ENCODE measurements around the gene LRRC74A.
"Not testable (repeated sequence)": the region's sequence is repeated elsewhere in the genome, so short reads cannot be mapped to it uniquely, and the experiment has no call there.

LRRC74A gene

GRCh38 chr14:76894308-76894707 lies 68.1 kb downstream of the LRRC74A start:
- DNase-seq, result no peak

DNA sequence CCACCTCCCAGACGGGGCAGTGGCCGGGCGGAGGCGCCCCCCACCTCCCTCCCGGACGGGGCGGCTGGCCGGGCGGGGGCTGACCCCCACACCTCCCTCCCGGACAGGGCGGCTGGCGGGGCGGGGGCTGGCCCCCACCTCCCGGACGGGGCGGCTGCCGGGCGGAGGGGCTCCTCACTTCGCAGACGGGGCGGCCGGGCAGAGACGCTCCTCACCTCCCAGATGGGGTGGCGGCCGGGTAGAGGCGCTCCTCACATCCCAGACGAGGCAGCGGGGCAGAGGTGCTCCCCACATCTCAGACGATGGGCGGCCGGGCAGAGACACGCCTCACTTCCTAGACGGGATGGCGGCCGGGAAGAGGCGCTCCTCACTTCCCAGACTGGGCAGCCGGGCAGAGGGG lies 71.8 kb downstream of the LRRC74A start:
- DNase-seq, result not testable (repeated sequence)

GRCh38 chr14:76900682-76901081 lies 74.5 kb downstream of the LRRC74A start:
- no peak for DNase-seq

- no peak for DNase-seq
Observed at GRCh38 chr14:76901171-76902055, 75.2 kb downstream of the LRRC74A start.

GRCh38 chr14:76902591-76902990 lies 76.4 kb downstream of the LRRC74A start:
- DNase-seq, result no peak

DNA sequence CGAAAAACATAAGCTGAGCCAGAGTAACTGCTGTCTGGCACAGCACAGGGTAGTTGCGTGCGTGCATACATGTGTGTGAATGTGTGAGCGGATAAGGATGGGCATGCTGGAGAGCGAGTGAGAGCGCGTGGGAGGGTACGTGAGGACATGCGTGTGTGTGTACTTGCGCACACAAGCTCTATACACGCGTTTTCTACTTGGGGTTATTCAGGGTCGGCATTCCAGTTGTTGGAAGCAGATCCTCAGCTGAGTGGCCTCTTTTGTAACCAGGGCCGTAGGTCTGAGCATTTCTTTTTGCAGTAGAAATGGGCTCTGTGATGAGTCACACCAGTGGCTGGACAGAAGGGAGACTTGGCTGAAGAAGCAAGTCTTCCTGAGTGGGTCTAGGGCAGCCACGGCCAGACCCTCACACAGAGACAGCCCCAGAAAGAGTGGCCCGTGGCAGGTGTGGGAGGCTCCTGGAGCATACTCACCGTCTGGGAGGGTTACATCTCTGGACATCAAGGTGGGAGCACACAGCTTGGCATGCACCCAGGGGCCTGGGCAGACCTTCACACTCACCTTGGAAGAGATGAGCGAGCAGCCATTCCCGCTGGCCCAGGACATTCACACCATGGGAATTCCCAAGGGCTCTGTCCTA lies 78.0 kb downstream of the LRRC74A start:
- DNase-seq, result no peak

GRCh38 chr14:76904740-76905569 lies 78.7 kb downstream of the LRRC74A start:
- peak in 1 of 2 experiments; percentile 59 for DNase-seq

DNA sequence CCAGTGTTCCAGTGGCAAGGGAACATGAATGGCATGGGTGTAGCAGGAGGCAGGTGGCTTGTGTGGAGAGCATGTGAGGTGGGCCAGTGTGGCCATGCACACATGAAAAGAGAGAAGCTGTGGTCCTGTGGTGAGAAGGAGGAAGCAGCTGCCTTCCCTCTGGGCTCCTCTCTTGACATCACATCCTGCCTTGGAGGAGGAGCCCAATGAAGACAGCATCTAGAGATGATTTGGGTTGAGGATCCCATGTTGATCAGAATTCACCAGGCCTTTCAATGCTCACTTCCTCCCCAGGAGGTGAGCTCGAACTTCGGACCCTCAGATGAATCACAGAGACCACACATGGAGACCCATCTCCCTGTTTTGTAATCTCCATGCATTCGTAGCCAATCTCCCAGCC lies 82.6 kb downstream of the LRRC74A start:
- no peak for DNase-seq

DNA sequence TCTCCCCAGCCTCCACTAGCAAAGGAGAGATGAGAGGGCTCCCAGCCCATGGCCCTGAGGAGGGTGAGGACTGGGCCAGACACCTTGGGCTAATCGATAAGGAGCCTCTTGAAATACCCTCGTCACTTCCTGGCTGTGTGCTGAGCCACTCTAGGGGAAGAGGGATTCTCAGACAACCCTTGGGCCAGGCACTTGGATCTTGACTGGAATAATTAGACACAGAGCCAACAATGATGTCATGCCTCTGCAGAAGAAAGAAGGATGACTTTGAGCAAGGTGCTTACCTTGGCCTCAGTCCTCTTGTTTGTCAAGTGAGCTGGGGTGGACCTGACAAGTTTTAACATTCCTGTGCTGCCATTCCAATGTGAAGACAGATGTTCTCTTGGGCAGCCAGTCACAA lies 83.1 kb downstream of the LRRC74A start:
- no peak for DNase-seq

DNA sequence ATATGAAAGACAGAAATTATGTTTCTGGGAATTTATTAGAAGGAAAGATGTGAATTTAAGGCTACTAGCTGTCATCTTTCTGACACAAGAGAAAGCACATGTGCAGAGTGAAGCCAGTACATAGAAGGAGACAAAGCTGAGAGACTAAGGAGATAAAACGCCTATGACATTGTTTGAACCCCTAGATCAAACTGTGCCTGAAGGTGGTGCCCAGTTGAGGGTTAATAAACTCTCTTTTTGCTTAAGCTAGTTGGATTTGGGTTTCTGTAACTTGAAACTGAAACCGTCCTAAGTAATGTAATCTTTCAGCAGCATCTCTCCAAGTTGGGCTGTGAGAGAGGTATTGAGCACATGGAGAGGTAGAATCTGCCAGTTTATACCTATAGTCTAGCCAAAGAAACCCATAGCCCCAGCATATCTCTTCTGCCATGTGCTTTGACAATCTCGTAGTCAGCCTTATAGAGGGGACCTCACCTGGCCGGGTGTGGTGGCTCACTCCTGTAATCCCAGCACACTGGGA lies 84.2 kb downstream of the LRRC74A start:
- no peak for DNase-seq

DNA sequence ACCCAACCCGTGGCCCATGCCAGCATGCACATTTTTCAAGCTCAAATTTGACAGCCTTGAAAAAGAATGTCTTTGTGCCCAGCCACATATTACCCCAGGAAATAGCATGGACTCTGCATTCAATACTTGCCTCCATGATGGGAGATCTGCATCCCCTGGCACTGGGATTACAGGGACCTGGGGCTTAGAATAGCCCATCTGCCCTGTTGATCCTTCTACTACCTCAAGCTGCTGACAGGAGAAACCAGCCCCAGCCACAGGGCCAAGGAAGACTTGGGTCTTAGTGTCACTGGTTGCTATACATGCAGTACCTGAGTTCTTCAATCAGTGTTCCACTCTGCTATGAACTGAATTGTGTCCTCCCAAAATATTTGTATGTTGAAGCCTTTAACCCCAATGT lies 85.3 kb downstream of the LRRC74A start:
- no peak for DNase-seq

DNA sequence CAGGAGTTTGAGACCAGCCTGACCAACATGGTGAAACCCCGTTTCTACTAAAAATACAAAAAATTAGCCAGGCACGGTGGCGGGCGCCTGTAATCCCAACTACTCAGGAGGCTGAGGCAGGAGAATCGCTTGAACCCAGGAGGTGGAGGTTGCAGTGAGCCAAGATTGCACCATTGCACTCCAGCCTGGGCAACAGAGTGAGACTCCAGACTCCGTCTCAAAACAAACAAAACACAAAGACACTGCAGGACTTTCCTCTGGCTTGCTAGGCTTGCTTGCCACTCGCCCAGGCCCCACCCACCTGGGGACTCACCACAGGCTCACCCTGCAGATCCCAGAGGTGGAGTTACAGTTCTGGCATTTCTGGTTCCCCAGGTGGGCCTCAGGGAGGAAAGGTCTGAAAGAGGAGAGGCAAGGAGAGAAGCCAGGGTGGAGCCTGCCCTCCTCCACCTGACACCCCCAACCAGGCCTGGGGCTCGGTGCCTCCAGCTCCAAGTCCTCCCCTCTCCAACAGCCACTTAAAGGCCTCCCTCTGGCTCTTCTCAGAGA lies 88.4 kb downstream of the LRRC74A start:
- DNase-seq, result not testable (repeated sequence)

DNA sequence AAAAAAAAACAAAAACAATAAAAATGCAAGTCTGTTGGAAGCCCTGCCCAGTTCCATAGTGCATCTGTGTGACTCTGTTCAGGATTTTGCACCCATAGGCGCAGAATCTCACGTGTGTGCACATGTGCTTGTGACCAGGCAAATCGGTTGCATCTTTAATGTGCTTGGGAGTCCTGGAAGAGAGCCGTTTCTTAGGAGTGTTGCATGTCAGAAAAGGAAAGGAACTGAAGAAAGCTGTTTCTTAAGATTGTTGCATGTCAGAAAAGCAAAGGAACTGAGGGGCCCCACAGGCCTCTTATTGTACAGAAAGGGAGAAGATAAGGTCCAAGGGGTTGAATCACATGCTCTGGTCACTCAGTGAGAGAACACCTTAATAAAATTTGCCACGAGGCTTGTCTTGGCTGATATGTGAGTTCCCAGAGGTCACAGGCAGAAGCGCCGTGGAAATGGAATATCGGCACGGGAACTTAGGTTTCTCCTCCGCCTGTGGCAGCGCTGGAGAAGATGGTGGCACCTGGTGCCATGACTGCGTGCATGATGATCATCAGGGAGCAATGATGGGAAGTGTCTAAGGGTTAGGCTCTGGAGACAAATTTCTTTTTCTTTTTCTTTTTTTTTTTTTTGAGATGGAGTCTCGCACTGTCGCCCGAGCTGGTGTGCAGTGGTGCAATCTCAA lies 90.0 kb downstream of the LRRC74A start:
- DNase-seq, result no peak

- DNase-seq, result peak; percentile 70 to 81
Observed at GRCh38 chr14:76917158-76917596, 91.0 kb downstream of the LRRC74A start.

- DNase-seq, result no peak
Observed at GRCh38 chr14:76917745-76918255, 91.6 kb downstream of the LRRC74A start.

DNA sequence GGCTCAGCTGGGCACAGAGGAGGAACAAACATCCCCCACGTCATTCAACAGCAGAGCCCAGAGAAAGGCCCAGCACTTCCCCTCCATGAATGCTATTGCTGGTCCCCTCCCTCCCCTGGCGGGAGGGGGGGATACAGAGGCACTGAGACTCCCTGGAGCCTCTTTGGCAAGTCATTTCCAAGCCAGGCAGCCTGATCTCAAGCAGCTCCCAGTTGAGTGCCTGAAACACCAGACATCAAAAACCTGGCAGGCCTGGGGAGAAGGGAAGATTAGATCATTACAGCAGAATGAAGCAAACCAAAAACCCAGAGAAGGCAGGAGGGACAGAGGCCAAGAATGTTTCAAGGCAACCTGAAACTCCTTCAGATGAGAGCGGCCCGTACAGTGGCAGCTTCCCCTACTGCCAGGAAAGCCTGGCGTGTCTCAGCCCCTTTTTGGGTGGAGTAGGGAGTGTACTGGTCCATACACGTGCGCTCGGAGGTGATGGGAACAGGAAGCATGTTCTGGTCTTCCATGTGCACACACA lies 92.1 kb downstream of the LRRC74A start:
- no peak for DNase-seq

- DNase-seq, result peak; percentile 82 to 94
Observed at GRCh38 chr14:76918782-76919394, 92.7 kb downstream of the LRRC74A start.

All from SW 1271 (cell line).